CD4-positive, alpha-beta T cell (primary cell): Measurements from ENCODE around the gene ULK4. TPM values are rescaled to one million over a fixed set of nuclear protein-coding genes. Genes with fewer than 3 reads are reported as not detected.
"Not testable (repeated sequence)": the region's sequence is repeated elsewhere in the genome, so short reads cannot be mapped to it uniquely, and the experiment has no call there.

Experiments used
- ATAC-seq: fragments of 200-7000 bp; cut with Tn5 transposase; one replicate; pipeline ENCODE4 v1.10.0; 2022; ENCODE audit warnings: mild to moderate bottlenecking; ENCODE audit not compliant: poor library complexity
- CTCF ChIA-PET: fragments of 350-600 bp; sonication (Branson Sonifier 250); formaldehyde crosslinking; loops from one replicate; lab custom pipeline; 2021; ENCODE audit warnings: antibody characterized with exemption, inconsistent platforms; lab: Charles Lee
- POLR2A ChIA-PET: fragments of 350-600 bp; sonication (Branson Sonifier 250); formaldehyde crosslinking; loops from one replicate; lab custom pipeline; 2021; ENCODE audit warnings: antibody characterized with exemption, inconsistent platforms; lab: Charles Lee
- DNase-seq, 14 experiments: peaks; one replicate each; pipeline ENCODE4 v3.0.0-alpha.2; 2013 to 2020; ENCODE audit warnings: mixed read lengths in 2 of 14
- H3K27ac ChIP-seq, 2 donors: one replicate each; pipeline versions ENCODE4 v1.5.1 to v1.7.0; 2013; ENCODE audit warnings: low read length in 2 of 2, low read depth in 1 of 2, mild to moderate bottlenecking in 1 of 2
- H3K27me3 ChIP-seq, 2 experiments: 1 replicate in 1 of 2; 2 replicates in 1 of 2; pipeline versions ENCODE4 v1.6.1 to v1.7.0; 2013; ENCODE audit warnings: low read length in 2 of 2, control low read depth in 1 of 2, mild to moderate bottlenecking in 1 of 2, moderate library complexity in 1 of 2; ENCODE audit not compliant: insufficient read depth in 2 of 2, control insufficient read depth in 1 of 2
- H3K36me3 ChIP-seq: one replicate; pipeline ENCODE4 v1.6.1; 2013; ENCODE audit warnings: low read length, control low read depth; ENCODE audit not compliant: insufficient read depth
- H3K4me1 ChIP-seq: one replicate; pipeline ENCODE4 v1.6.1; 2013; ENCODE audit warnings: low read length, control low read depth; ENCODE audit not compliant: insufficient read depth
- H3K4me3 ChIP-seq: one replicate; pipeline ENCODE4 v1.5.1; 2013; ENCODE audit warnings: mild to moderate bottlenecking, low read length, moderate library complexity
- H3K9me3 ChIP-seq, 2 experiments: 1 replicate in 1 of 2; 2 replicates in 1 of 2; pipeline versions ENCODE4 v1.6.1 to v1.7.0; 2013; ENCODE audit warnings: low read length in 2 of 2, mild to moderate bottlenecking in 2 of 2, control low read depth in 1 of 2, moderate library complexity in 1 of 2; ENCODE audit not compliant: control insufficient read depth in 1 of 2, insufficient read depth in 1 of 2
- H3K27ac Mint-ChIP-seq: one replicate; pipeline ENCODE4 v1.8.0; 2020; ENCODE audit warnings: mixed read lengths
- H3K27me3 Mint-ChIP-seq: one replicate; pipeline ENCODE4 v1.8.0; 2021; ENCODE audit warnings: mixed read lengths
- H3K36me3 Mint-ChIP-seq: one replicate; pipeline ENCODE4 v1.8.0; 2021; ENCODE audit warnings: low read depth, mixed read lengths
- H3K4me1 Mint-ChIP-seq: one replicate; pipeline ENCODE4 v1.8.0; 2021; ENCODE audit warnings: low read depth, mixed read lengths
- H3K4me3 Mint-ChIP-seq: one replicate; pipeline ENCODE4 v1.8.0; 2020; ENCODE audit warnings: mild to moderate bottlenecking, mixed read lengths
- H3K9me3 Mint-ChIP-seq: one replicate; pipeline ENCODE4 v1.8.0; 2020; ENCODE audit warnings: mixed read lengths
- intact Hi-C, 2 experiments: fragments of 100-400 bp; cut with DNase I in 1 of 2; cut with micrococcal nuclease in 1 of 2; formaldehyde crosslinking; loops; one replicate each; pipeline versions ENCODE4 v1.15.1 to v1.9.0; 2023 to 2025; cut with DNase I, micrococcal nuclease
- total RNA-seq, 174 experiments: library from RNA in 2 of 174; stranded (reverse) in 2 of 174; gene quantifications; one replicate each; pipeline ENCODE4 v1.2.3 and lab custom pipeline; 2021 to 2026
- TF ChIP-seq, protein P1 (sequence below): fragments of 200-600 bp; IDR thresholded peaks from one replicate; pipeline ENCODE4 v1.8.0; 2022; ENCODE audit warnings: antibody characterized with exemption, mild to moderate bottlenecking

Gene ULK4
- total RNA-seq, 2 experiments from 2014 or later = 23.8 to 28.6 TPM

DNA sequence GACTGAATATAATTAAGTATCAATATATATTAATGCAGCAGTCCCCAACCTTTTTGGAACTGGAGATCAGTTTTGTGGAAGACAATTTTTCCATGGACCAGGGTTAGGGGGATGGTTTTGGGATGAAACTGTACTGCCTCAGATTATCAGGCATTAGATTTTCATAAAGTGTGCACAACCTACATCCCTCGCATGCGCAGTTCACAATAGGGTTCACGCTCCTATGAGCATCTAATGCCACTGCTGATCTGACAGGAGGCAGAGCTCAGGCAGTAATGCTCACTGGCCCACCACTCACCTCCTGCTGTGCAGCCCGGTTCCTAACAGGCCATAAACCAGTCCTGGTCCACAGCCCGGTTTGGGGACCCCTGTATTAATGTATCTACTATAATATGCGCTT is 95.6 kb downstream of the ULK4 start:
- no peaks in the 10 kb centered on the region for H3K9me3 Mint-ChIP-seq
- no peak overlapping the region for H3K27ac ChIP-seq
- H3K27ac Mint-ChIP-seq = no peak overlapping the region
- peaks cover 45% of the 10 kb centered on the region for H3K36me3 Mint-ChIP-seq
- no peaks in the 10 kb centered on the region for H3K4me1 Mint-ChIP-seq
- no peaks in the 10 kb centered on the region for H3K36me3 ChIP-seq
- ChIA-PET CTCF (no interaction called here), POLR2A (no interaction called here)
- no peaks in the 10 kb centered on the region for H3K27me3 ChIP-seq
- DNase-seq = no peak
- H3K27me3 Mint-ChIP-seq = no peaks in the 10 kb centered on the region
- no peaks in the 10 kb centered on the region for H3K4me1 ChIP-seq
- intact Hi-C loops = no loop called here
- TF ChIP-seq, protein P1, sequence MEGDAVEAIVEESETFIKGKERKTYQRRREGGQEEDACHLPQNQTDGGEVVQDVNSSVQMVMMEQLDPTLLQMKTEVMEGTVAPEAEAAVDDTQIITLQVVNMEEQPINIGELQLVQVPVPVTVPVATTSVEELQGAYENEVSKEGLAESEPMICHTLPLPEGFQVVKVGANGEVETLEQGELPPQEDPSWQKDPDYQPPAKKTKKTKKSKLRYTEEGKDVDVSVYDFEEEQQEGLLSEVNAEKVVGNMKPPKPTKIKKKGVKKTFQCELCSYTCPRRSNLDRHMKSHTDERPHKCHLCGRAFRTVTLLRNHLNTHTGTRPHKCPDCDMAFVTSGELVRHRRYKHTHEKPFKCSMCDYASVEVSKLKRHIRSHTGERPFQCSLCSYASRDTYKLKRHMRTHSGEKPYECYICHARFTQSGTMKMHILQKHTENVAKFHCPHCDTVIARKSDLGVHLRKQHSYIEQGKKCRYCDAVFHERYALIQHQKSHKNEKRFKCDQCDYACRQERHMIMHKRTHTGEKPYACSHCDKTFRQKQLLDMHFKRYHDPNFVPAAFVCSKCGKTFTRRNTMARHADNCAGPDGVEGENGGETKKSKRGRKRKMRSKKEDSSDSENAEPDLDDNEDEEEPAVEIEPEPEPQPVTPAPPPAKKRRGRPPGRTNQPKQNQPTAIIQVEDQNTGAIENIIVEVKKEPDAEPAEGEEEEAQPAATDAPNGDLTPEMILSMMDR = no peak
- H3K4me3 ChIP-seq = no peak overlapping the region
- no peak overlapping the region for H3K4me3 Mint-ChIP-seq
- peaks cover 0 to 5% of the 10 kb centered on the region in 2 experiments for H3K9me3 ChIP-seq
- ATAC-seq = no peak

DNA sequence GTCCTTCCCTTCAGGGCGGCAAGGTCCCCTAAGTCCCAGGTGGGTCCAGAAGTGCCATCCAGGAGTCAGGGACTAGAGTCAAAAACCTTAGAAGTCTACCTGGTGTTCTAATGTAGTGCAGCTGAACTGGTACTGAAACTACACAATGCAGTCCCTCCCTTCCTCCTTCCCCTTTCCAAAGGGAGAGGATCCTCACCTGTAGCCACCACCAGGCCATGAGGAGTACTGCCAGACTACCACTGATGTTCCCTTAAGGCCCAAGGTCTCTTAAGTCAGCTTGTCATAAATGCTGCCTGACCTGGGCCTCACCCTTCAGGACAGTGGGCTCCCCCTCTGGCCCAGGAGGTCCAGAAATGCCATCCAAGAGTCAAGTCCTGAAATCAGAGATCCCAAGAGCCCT is 98.9 kb downstream of the ULK4 start:
- H3K27ac ChIP-seq = no peak overlapping the region
- peaks cover 0 to 10% of the 10 kb centered on the region in 2 experiments for H3K9me3 ChIP-seq
- Mint-ChIP-seq H3K27me3 (no peaks in the 10 kb centered on the region), H3K4me3 (no peak overlapping the region), H3K9me3 (peaks cover 2% of the 10 kb centered on the region), H3K27ac (no peak overlapping the region), H3K36me3 (peaks cover 46% of the 10 kb centered on the region), H3K4me1 (no peaks in the 10 kb centered on the region)
- ATAC-seq (no peak), DNase-seq (no peak)
- no peaks in the 10 kb centered on the region for H3K36me3 ChIP-seq
- H3K4me1 ChIP-seq = no peaks in the 10 kb centered on the region
- no peaks in the 10 kb centered on the region for H3K27me3 ChIP-seq
- H3K4me3 ChIP-seq = no peak overlapping the region
- intact Hi-C loops = no loop called here
- TF ChIP-seq, protein P1 = no peak
- ChIA-PET POLR2A (no interaction called here), CTCF (no interaction called here)

DNA sequence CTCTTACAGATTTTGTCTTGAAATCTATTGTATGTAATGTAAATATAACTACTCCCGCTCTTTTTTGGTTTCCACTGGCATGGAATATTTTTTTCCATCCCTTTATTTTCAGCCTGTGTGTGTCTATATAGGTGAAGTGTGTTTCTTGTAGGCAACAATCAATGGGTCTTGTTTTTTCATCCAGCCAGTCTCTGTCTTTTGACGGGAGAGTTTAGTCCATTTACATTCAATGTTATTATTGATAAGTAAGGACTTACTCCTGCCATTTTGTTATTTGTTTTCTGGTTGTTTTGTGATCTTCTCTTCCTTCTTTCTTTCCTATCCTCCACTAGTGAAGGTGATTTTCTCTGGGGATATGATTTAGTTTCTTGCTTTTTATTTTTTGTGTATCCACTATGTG is 101.4 kb downstream of the ULK4 start:
- H3K36me3 ChIP-seq, ATAC-seq, H3K27ac ChIP-seq, CTCF ChIA-PET, intact Hi-C loops, POLR2A ChIA-PET, DNase-seq, H3K4me1 ChIP-seq, H3K9me3 Mint-ChIP-seq, H3K27ac Mint-ChIP-seq, H3K9me3 ChIP-seq, H3K4me3 ChIP-seq, H3K27me3 Mint-ChIP-seq, H3K4me1 Mint-ChIP-seq, H3K4me3 Mint-ChIP-seq, H3K27me3 ChIP-seq: not testable (repeated sequence)
- peaks cover 46% of the 10 kb centered on the region for H3K36me3 Mint-ChIP-seq

DNA sequence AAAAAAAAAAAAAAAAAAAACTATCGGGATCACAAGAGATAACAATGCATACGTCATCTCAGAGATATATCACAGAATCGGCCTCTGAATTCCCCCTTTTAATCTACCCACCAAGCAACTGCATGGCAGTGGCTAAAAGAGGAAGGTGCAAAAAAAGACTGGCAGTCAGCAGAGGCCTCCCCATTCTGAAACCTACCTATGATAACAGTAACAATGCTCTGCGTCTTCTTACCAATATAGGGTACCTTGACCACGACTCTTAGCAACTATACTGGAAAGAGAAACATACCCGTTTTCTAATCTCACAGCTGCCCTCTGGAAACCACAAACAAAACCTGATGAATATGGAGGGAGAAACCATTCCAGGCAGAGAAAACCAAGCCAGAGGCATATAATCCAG is 106.9 kb downstream of the ULK4 start:
- Histone ChIP-seq H3K27ac (no peak overlapping the region), H3K27me3 (no peaks in the 10 kb centered on the region), H3K36me3 (peaks cover 3% of the 10 kb centered on the region), H3K4me1 (no peaks in the 10 kb centered on the region), H3K9me3 (peaks cover 0 to 5% of the 10 kb centered on the region in 2 experiments), H3K4me3 (no peak overlapping the region)
- POLR2A ChIA-PET = no interaction called here
- Mint-ChIP-seq H3K27ac (no peak overlapping the region), H3K4me1 (no peaks in the 10 kb centered on the region), H3K9me3 (no peaks in the 10 kb centered on the region), H3K36me3 (peaks cover 33% of the 10 kb centered on the region), H3K4me3 (no peak overlapping the region), H3K27me3 (no peaks in the 10 kb centered on the region)
- DNase-seq = no peak
- TF ChIP-seq, protein P1 = no peak
- intact Hi-C loops = no loop called here
- no peak for ATAC-seq
- CTCF ChIA-PET = interaction anchor here (0.6 kb wide), 1 partner anchor 47 kb away, joined by 3 read pairs; no protein-coding TSS in a partner anchor
